A549 treated with dexamethasone at 1 μM for 4 hours (cell line): Measurements from ENCODE around the gene NPTX1. TPM values are rescaled to one million over a fixed set of nuclear protein-coding genes. Genes with fewer than 3 reads are reported as not detected.

Experiments
- total RNA-seq: library from RNA; stranded (reverse); fragments of 200-300 nt; extraction: Qiagen RNA extraction; gene quantifications from 5 replicates; pipeline ENCODE4 v1.2.3, GENCODE V29; 2022

NPTX1 gene
- 112 to 211 TPM (median 167 TPM) in 5 replicates for total RNA-seq

GRCh38 chr17:80475910-80476876 is at the start of gene NPTX1:
Gene NPTX1, minus strand, starts transcription at chr17:80476607. Its CDS starts 161 bp downstream, at chr17:80476446.

Other genes starting within 250 kb of the NPTX1 start
- gene RNF213, start 215.8 kb downstream of the NPTX1 start, total RNA-seq: 45.2 to 70.2 TPM (median 64.5 TPM) in 5 replicates
- gene ENDOV, start 61.4 kb downstream of the NPTX1 start, total RNA-seq: 39.4 to 47.2 TPM (median 41.0 TPM) in 5 replicates
- gene RPTOR, start 68.2 kb upstream of the NPTX1 start, total RNA-seq: 22.3 to 35.2 TPM (median 33.2 TPM) in 5 replicates